Measurements from ENCODE around the gene PCNX2. TPM values are rescaled to one million over a fixed set of nuclear protein-coding genes. Genes with fewer than 3 reads are reported as not detected.

The PCNX2 gene
- total and polyA plus RNA-seq, 2 of the 13 experiments (the other 11 are each of a cell fraction or from before 2014, with no cell fraction given), result 0.11 to 0.42 TPM

DNA sequence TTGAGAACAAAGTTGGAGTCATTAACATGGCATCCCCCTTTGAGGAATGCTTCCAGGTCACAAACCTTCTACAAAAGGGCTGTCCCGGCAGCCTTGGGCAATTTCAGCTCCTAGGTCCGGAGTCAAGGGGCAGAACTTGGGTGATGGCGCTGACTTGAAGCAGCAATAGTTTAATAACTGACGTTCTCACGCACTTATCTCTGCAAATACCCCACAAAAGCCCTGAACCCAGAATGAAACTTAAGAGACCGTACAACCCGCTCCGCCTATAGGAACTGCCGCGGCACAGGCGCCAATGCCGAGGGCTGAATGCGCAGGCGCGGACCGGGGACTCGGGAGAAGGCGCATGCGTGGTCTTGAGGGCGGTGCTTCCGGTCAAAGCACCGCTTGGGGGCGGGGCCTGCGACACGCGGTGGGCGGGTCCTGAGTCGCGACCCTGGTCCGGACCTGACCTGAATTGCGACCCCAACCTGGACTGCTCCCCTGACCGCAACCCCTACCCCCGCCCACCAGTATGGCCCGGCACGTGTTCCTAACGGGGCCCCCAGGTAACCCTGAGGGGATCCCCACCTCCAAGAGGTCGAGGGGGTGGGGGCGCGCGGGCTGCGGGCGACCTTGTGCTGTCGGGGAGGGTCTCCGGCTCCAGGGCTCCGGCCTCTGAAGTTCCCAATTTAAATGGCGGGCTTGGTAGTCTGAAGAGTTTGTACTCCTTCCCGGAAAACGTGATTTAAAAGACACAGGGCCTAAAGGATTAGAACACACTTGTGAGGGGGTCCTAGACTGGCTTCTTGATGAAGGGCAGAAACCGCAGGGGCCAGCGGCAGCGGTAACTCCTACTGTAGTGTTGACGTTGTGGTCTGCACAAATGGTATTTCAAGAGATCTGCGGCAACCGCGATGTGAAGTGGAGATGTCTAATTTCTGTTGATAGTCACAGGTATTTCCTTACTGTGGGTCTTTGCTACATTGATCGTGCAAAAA lies 345.0 kb downstream of the PCNX2 start, which contains the start of gene NTPCR (continued):
- TF ChIP-seq KMT2A (CRISPR knock-in tag; IDR thresholded peaks at IDR 0.05), result 0 out of 2 replicates have a peak, but pooled peaks have one; percentile 42
- no peak for TF ChIP-seq GFI1 (CRISPR knock-in tag; IDR thresholded peaks at IDR 0.05; ENCODE audit: borderline replicate concordance)
- TF ChIP-seq, protein P1, sequence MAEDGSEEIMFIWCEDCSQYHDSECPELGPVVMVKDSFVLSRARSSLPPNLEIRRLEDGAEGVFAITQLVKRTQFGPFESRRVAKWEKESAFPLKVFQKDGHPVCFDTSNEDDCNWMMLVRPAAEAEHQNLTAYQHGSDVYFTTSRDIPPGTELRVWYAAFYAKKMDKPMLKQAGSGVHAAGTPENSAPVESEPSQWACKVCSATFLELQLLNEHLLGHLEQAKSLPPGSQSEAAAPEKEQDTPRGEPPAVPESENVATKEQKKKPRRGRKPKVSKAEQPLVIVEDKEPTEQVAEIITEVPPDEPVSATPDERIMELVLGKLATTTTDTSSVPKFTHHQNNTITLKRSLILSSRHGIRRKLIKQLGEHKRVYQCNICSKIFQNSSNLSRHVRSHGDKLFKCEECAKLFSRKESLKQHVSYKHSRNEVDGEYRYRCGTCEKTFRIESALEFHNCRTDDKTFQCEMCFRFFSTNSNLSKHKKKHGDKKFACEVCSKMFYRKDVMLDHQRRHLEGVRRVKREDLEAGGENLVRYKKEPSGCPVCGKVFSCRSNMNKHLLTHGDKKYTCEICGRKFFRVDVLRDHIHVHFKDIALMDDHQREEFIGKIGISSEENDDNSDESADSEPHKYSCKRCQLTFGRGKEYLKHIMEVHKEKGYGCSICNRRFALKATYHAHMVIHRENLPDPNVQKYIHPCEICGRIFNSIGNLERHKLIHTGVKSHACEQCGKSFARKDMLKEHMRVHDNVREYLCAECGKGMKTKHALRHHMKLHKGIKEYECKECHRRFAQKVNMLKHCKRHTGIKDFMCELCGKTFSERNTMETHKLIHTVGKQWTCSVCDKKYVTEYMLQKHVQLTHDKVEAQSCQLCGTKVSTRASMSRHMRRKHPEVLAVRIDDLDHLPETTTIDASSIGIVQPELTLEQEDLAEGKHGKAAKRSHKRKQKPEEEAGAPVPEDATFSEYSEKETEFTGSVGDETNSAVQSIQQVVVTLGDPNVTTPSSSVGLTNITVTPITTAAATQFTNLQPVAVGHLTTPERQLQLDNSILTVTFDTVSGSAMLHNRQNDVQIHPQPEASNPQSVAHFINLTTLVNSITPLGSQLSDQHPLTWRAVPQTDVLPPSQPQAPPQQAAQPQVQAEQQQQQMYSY (CRISPR knock-in tag; IDR thresholded peaks at IDR 0.05), result no peak
- TF ChIP-seq MYNN (CRISPR knock-in tag; IDR thresholded peaks at IDR 0.05; ENCODE audit: low read depth), result no peak
- no peak for TF ChIP-seq ZNF34 (CRISPR knock-in tag; IDR thresholded peaks at IDR 0.05; ENCODE audit: borderline replicate concordance)
- TF ChIP-seq KAT8 (CRISPR knock-in tag; IDR thresholded peaks at IDR 0.05), result peak; percentile 78
- no peak for TF ChIP-seq MIER3 (CRISPR knock-in tag; IDR thresholded peaks at IDR 0.05; ENCODE audit: borderline replicate concordance)
- peak; percentile 92; the same call in 1 of the 2 replicates for TF ChIP-seq ZNF33A (CRISPR knock-in tag; IDR thresholded peaks at IDR 0.05; ENCODE audit: borderline replicate concordance)
- no peak for TF ChIP-seq MAFG (CRISPR knock-in tag; IDR thresholded peaks at IDR 0.05)
- TF ChIP-seq SNAI1 (CRISPR knock-in tag; IDR thresholded peaks at IDR 0.05; ENCODE audit: borderline replicate concordance), result no peak
- no peak for TF ChIP-seq GPBP1L1 (CRISPR knock-in tag; IDR thresholded peaks at IDR 0.05)
- no peak for TF ChIP-seq ZNF557 (CRISPR knock-in tag; IDR thresholded peaks at IDR 0.05)
- no peak for TF ChIP-seq ZNF570 (CRISPR knock-in tag; IDR thresholded peaks at IDR 0.05; ENCODE audit: borderline replicate concordance)
- TF ChIP-seq ZEB1 (IDR thresholded peaks at IDR 0.05; ENCODE audit: insufficient replicate concordance, low read depth), result no peak
- TF ChIP-seq, protein P2, sequence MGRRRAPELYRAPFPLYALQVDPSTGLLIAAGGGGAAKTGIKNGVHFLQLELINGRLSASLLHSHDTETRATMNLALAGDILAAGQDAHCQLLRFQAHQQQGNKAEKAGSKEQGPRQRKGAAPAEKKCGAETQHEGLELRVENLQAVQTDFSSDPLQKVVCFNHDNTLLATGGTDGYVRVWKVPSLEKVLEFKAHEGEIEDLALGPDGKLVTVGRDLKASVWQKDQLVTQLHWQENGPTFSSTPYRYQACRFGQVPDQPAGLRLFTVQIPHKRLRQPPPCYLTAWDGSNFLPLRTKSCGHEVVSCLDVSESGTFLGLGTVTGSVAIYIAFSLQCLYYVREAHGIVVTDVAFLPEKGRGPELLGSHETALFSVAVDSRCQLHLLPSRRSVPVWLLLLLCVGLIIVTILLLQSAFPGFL (CRISPR knock-in tag; IDR thresholded peaks at IDR 0.05), result no peak
- peak; percentile 81 for TF ChIP-seq ELF1 (CRISPR knock-in tag; IDR thresholded peaks at IDR 0.05)
- peak; percentile 36 for TF ChIP-seq HNRNPLL (IDR thresholded peaks at IDR 0.05; ENCODE audit: low read depth, low read length, poor library complexity, severe bottlenecking)
- TF ChIP-seq, protein P3, sequence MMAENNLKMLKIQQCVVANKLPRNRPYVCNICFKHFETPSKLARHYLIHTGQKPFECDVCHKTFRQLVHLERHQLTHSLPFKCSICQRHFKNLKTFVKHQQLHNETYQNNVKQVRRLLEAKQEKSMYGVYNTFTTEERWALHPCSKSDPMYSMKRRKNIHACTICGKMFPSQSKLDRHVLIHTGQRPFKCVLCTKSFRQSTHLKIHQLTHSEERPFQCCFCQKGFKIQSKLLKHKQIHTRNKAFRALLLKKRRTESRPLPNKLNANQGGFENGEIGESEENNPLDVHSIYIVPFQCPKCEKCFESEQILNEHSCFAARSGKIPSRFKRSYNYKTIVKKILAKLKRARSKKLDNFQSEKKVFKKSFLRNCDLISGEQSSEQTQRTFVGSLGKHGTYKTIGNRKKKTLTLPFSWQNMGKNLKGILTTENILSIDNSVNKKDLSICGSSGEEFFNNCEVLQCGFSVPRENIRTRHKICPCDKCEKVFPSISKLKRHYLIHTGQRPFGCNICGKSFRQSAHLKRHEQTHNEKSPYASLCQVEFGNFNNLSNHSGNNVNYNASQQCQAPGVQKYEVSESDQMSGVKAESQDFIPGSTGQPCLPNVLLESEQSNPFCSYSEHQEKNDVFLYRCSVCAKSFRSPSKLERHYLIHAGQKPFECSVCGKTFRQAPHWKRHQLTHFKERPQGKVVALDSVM (CRISPR knock-in tag; IDR thresholded peaks at IDR 0.05), result no peak
- TF ChIP-seq NFE2L2 (IDR thresholded peaks at IDR 0.05; ENCODE audit: low read length), result no peak
- no peak for TF ChIP-seq MEIS1 (CRISPR knock-in tag; IDR thresholded peaks at IDR 0.05; ENCODE audit: borderline replicate concordance)
- TF ChIP-seq ZNF550 (CRISPR knock-in tag; IDR thresholded peaks at IDR 0.05; ENCODE audit: borderline replicate concordance), result no peak
